NT2/D1 (cell line): ENCODE data around the gene SDC1.

Experiments
- YY1 ChIP-seq: IDR thresholded peaks from 2 replicates; pipeline ENCODE4 v1.6.1; 2011; ENCODE audit not compliant: insufficient read length, insufficient read depth
- ZNF274 ChIP-seq: IDR thresholded peaks from 2 replicates; pipeline ENCODE4 v1.6.1; 2011; ENCODE audit warnings: mild to moderate bottlenecking, low read depth, low read length

DNA sequence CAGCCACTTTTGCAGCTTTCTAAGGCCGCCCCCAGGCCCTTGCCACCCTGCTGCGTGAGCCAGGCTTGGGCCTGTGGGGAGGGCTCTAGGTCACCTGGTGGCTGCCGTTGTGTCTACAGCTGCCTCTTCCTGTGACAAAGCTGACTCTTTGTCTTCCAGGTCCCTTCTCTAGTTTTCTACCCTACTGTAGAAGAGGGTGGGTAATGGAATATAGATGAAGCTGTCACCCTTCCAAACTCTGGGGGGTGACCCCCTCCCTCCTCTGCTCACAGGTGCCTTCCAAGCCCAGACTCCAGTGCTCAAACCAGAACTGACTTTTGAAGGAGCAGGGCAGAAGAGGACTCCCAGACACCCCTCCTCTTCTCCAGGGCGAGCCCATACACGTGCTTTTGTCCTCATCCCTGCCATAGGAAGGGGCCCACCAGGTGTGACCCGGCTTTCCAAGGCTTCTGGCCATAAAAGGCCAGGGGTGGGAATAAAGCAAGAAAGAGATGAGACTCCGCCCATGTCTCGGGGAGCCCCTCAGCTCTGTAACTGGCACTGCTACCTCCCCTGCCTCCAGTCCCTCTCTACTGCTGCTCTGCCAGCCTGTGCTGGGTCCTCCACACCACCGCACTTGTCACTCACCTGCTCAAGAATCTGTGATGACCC lies 17.9 kb upstream of the SDC1 start:
- no peak for TF ChIP-seq ZNF274
- TF ChIP-seq YY1, result no peak
